Measurements from ENCODE around the gene TENM3. TPM values are rescaled to one million over a fixed set of nuclear protein-coding genes. Genes with fewer than 3 reads are reported as not detected.

TENM3 gene
- total RNA-seq, 1 experiment from 2014 or later: 51.3 TPM

- in situ Hi-C loops (cut with HindIII; ENCODE audit: low pct_unique_long_range_greater_than_20kb, low sequenced_read_pairs): no loop called here
These were observed 345.9 kb downstream of the TENM3 start for GRCh38 chr4:182589100-182589499.

GRCh38 chr4:182593402-182593801 lies 350.2 kb downstream of the TENM3 start:
- DNase-seq (ENCODE audit: low read depth): no peak
- in situ Hi-C loops (cut with HindIII; ENCODE audit: low pct_unique_long_range_greater_than_20kb, low sequenced_read_pairs): no loop called here

More at GRCh38 chr4:182589100-182589499, 345.9 kb downstream of the TENM3 start:
- DNase-seq (ENCODE audit: low read depth): no peak

GRCh38 chr4:182593864-182594263 lies 350.7 kb downstream of the TENM3 start:
- DNase-seq (ENCODE audit: low read depth): no peak
- in situ Hi-C loops (cut with HindIII; ENCODE audit: low pct_unique_long_range_greater_than_20kb, low sequenced_read_pairs): no loop called here

- in situ Hi-C loops (cut with HindIII; ENCODE audit: low pct_unique_long_range_greater_than_20kb, low sequenced_read_pairs): no loop called here
- no peak for DNase-seq (ENCODE audit: low read depth)
These were observed 356.9 kb downstream of the TENM3 start for GRCh38 chr4:182600093-182600492.

GRCh38 chr4:182600856-182601255 lies 357.7 kb downstream of the TENM3 start:
- in situ Hi-C loops (cut with HindIII; ENCODE audit: low pct_unique_long_range_greater_than_20kb, low sequenced_read_pairs): no loop called here
- DNase-seq (ENCODE audit: low read depth): no peak

GRCh38 chr4:182604161-182604622 lies 361.0 kb downstream of the TENM3 start:
- in situ Hi-C loops (cut with HindIII; ENCODE audit: low pct_unique_long_range_greater_than_20kb, low sequenced_read_pairs): no loop called here
- no peak for DNase-seq (ENCODE audit: low read depth)

GRCh38 chr4:182604953-182605352 lies 361.8 kb downstream of the TENM3 start:
- DNase-seq (ENCODE audit: low read depth): no peak

GRCh38 chr4:182608525-182608924 lies 365.3 kb downstream of the TENM3 start:
- DNase-seq (ENCODE audit: low read depth): no peak
- in situ Hi-C loops (cut with HindIII; ENCODE audit: low pct_unique_long_range_greater_than_20kb, low sequenced_read_pairs): no loop called here

More at GRCh38 chr4:182604953-182605352, 361.8 kb downstream of the TENM3 start:
- in situ Hi-C loops (cut with HindIII; ENCODE audit: low pct_unique_long_range_greater_than_20kb, low sequenced_read_pairs): no loop called here

- no peak for DNase-seq (ENCODE audit: low read depth)
- in situ Hi-C loops (cut with HindIII; ENCODE audit: low pct_unique_long_range_greater_than_20kb, low sequenced_read_pairs): no loop called here
These were observed 373.3 kb downstream of the TENM3 start for GRCh38 chr4:182616476-182616875.

- DNase-seq (ENCODE audit: low read depth): no peak
- in situ Hi-C loops (cut with HindIII; ENCODE audit: low pct_unique_long_range_greater_than_20kb, low sequenced_read_pairs): no loop called here
These were observed 376.5 kb downstream of the TENM3 start for GRCh38 chr4:182619660-182620059.

- in situ Hi-C loops (cut with HindIII; ENCODE audit: low pct_unique_long_range_greater_than_20kb, low sequenced_read_pairs): no loop called here
- no peak for DNase-seq (ENCODE audit: low read depth)
These were observed 377.1 kb downstream of the TENM3 start for GRCh38 chr4:182620111-182620980.

- in situ Hi-C loops (cut with HindIII; ENCODE audit: low pct_unique_long_range_greater_than_20kb, low sequenced_read_pairs): no loop called here
- DNase-seq (ENCODE audit: low read depth): no peak
These were observed 381.1 kb downstream of the TENM3 start for GRCh38 chr4:182624281-182624680.

- no peak for DNase-seq (ENCODE audit: low read depth)
These were observed 382.0 kb downstream of the TENM3 start for GRCh38 chr4:182625193-182625592.

GRCh38 chr4:182627996-182628395 lies 384.8 kb downstream of the TENM3 start:
- no peak for DNase-seq (ENCODE audit: low read depth)
- in situ Hi-C loops (cut with HindIII; ENCODE audit: low pct_unique_long_range_greater_than_20kb, low sequenced_read_pairs): no loop called here

More at GRCh38 chr4:182625193-182625592, 382.0 kb downstream of the TENM3 start:
- in situ Hi-C loops (cut with HindIII; ENCODE audit: low pct_unique_long_range_greater_than_20kb, low sequenced_read_pairs): no loop called here

GRCh38 chr4:182628544-182628943 lies 385.3 kb downstream of the TENM3 start:
- DNase-seq (ENCODE audit: low read depth): no peak
- in situ Hi-C loops (cut with HindIII; ENCODE audit: low pct_unique_long_range_greater_than_20kb, low sequenced_read_pairs): no loop called here

GRCh38 chr4:182629096-182629495 lies 385.9 kb downstream of the TENM3 start:
- in situ Hi-C loops (cut with HindIII; ENCODE audit: low pct_unique_long_range_greater_than_20kb, low sequenced_read_pairs): no loop called here
- DNase-seq (ENCODE audit: low read depth): no peak

- DNase-seq (ENCODE audit: low read depth): no peak
- in situ Hi-C loops (cut with HindIII; ENCODE audit: low pct_unique_long_range_greater_than_20kb, low sequenced_read_pairs): no loop called here
These were observed 397.3 kb downstream of the TENM3 start for GRCh38 chr4:182640491-182640890.

- in situ Hi-C loops (cut with HindIII; ENCODE audit: low pct_unique_long_range_greater_than_20kb, low sequenced_read_pairs): no loop called here
- DNase-seq (ENCODE audit: low read depth): no peak
These were observed 397.7 kb downstream of the TENM3 start for GRCh38 chr4:182640932-182641331.

- in situ Hi-C loops (cut with HindIII; ENCODE audit: low pct_unique_long_range_greater_than_20kb, low sequenced_read_pairs): no loop called here
- DNase-seq (ENCODE audit: low read depth): no peak
These were observed 399.6 kb downstream of the TENM3 start for GRCh38 chr4:182642831-182643230.

Measured in Caki2 (cell line).